SK-N-SH treated with all-trans-retinoic acid at 6 μM for 48 hours (cell line): ENCODE data around the gene ACTN4.
A peak's percentile ranks its signal among the peaks of the same experiment; 100 is the strongest.

Experiments
- ATAC-seq: fragments of 200-7000 bp; cut with Tn5 transposase; 3 replicates; pipeline ENCODE4 v1.9.1; 2020; ENCODE audit warnings: mild to moderate bottlenecking, moderate library complexity
- ARNTL ChIP-seq: fragments of 450-650 bp; formaldehyde crosslinking; IDR thresholded peaks from 2 replicates; pipeline ENCODE4 v1.5.0; 2020; ENCODE audit warnings: low read depth, mild to moderate bottlenecking, moderate library complexity, borderline replicate concordance
- ESRRG ChIP-seq: fragments of 250-450 bp; sonication (Bioruptor Pico); IDR thresholded peaks from 2 replicates; pipeline ENCODE4 v1.6.1; 2021; ENCODE audit warnings: mild to moderate bottlenecking
- GLIS3 ChIP-seq: fragments of 250-450 bp; sonication (Bioruptor Pico); IDR thresholded peaks from 2 replicates; pipeline ENCODE4 v1.5.0; 2020; ENCODE audit warnings: mild to moderate bottlenecking, moderate library complexity
- ISL1 ChIP-seq: fragments of 250-450 bp; sonication (Bioruptor Pico); IDR thresholded peaks from 2 replicates; pipeline ENCODE4 v2.1.2; 2022; ENCODE audit warnings: mild to moderate bottlenecking, moderate library complexity
- OSR1 ChIP-seq: fragments of 250-450 bp; sonication (Bioruptor Pico); IDR thresholded peaks from 2 replicates; pipeline ENCODE4 v1.8.0; 2022; ENCODE audit warnings: moderate library complexity, mild to moderate bottlenecking, inconsistent platforms
- PPARA ChIP-seq: fragments of 250-450 bp; sonication (Bioruptor Pico); IDR thresholded peaks from 2 replicates; pipeline ENCODE4 v1.5.0; 2020; ENCODE audit warnings: mild to moderate bottlenecking, borderline replicate concordance
- RARB ChIP-seq: fragments of 250-450 bp; sonication (Bioruptor Pico); IDR thresholded peaks from 2 replicates; pipeline ENCODE4 v1.8.0; 2021; ENCODE audit warnings: mild to moderate bottlenecking, moderate library complexity
- SNAI2 ChIP-seq: fragments of 250-450 bp; sonication (Bioruptor Pico); IDR thresholded peaks from 2 replicates; pipeline ENCODE4 v1.5.0; 2020; ENCODE audit warnings: mild to moderate bottlenecking, moderate library complexity
- TCF4 ChIP-seq: fragments of 250-450 bp; sonication (Bioruptor Pico); IDR thresholded peaks from 2 replicates; pipeline ENCODE4 v1.8.0; 2021; ENCODE audit warnings: mild to moderate bottlenecking, moderate library complexity, borderline replicate concordance
- TOX ChIP-seq: fragments of 250-450 bp; sonication (Bioruptor Pico); IDR thresholded peaks from 2 replicates; pipeline ENCODE4 v1.8.0; 2021; ENCODE audit warnings: mild to moderate bottlenecking, moderate library complexity, borderline replicate concordance
- ZFP3 ChIP-seq: fragments of 250-450 bp; sonication (Bioruptor Pico); IDR thresholded peaks from 2 replicates; pipeline ENCODE4 v1.5.0; 2020; ENCODE audit warnings: mild to moderate bottlenecking, moderate library complexity
- ZFP30 ChIP-seq: fragments of 450-650 bp; formaldehyde crosslinking; IDR thresholded peaks from 2 replicates; pipeline ENCODE4 v1.5.0; 2022; ENCODE audit warnings: mild to moderate bottlenecking, moderate library complexity
- ZNF565 ChIP-seq: fragments of 450-650 bp; formaldehyde crosslinking; conservative IDR thresholded peaks from 2 replicates; pipeline ENCODE4 v1.5.0; 2020; ENCODE audit warnings: low read depth, mild to moderate bottlenecking, moderate library complexity
- ZNF70 ChIP-seq: fragments of 450-650 bp; formaldehyde crosslinking; IDR thresholded peaks from 2 replicates; pipeline ENCODE4 v1.5.0; 2020; ENCODE audit warnings: mild to moderate bottlenecking, moderate library complexity
- TF ChIP-seq, protein P1 (sequence below): fragments of 250-450 bp; sonication (Bioruptor Pico); IDR thresholded peaks from 2 replicates; pipeline ENCODE4 v1.5.0; 2020; ENCODE audit warnings: mild to moderate bottlenecking, moderate library complexity
- TF ChIP-seq, protein P2 (sequence below): fragments of 250-450 bp; sonication (Bioruptor Pico); IDR thresholded peaks from 2 replicates; pipeline ENCODE4 v1.8.0; 2020; ENCODE audit warnings: mild to moderate bottlenecking, moderate library complexity, borderline replicate concordance
- TF ChIP-seq, protein P3 (sequence below): fragments of 250-450 bp; sonication (Bioruptor Pico); IDR thresholded peaks from 2 replicates; pipeline ENCODE4 v1.8.0; 2021; ENCODE audit warnings: low read depth, mild to moderate bottlenecking, moderate library complexity, borderline replicate concordance
- TF ChIP-seq, protein P4 (sequence below): fragments of 250-450 bp; sonication (Bioruptor Pico); IDR thresholded peaks from 2 replicates; pipeline ENCODE4 v1.5.1; 2021; ENCODE audit warnings: mild to moderate bottlenecking, moderate library complexity

ACTN4 gene

DNA sequence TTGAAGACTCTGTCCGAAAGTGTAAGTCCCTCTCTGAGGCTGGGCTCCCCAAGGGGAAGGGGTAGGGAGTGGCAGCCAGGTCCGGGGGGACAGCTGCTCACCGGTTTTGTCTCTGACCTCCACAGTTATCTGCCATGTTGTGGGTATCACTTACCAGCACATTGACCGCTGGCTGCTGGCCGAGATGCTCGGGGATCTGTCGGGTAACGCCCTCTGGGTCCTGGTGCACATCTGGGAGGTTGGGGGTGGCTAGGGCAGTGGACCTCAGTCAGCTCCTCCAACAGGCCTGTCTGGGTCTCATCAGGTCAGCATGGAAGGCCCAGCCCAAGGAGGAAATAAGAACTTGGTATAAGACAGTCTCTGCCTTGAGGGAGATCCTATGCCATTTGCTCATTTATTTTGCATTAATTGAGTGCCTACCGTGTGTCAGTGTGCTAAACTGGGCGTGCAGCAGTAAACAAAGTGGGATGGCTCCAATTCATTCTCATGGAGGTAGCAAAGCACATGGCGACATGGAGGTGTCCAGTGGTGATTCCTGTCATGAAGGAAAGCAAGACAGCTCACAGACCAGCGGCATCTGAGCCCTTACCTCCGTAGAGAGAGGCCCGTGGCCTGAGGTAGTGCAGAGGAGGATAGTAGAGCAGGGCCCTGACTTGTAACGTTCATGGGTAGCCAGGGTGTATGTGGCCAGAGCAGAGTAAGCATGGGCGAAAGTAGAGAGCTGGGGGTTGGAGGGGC is 14.8 kb upstream of the ACTN4 start:
- TF ChIP-seq RARB (CRISPR knock-in tag) (no peak), ZFP30 (CRISPR knock-in tag) (no peak)
- TF ChIP-seq, protein P1, sequence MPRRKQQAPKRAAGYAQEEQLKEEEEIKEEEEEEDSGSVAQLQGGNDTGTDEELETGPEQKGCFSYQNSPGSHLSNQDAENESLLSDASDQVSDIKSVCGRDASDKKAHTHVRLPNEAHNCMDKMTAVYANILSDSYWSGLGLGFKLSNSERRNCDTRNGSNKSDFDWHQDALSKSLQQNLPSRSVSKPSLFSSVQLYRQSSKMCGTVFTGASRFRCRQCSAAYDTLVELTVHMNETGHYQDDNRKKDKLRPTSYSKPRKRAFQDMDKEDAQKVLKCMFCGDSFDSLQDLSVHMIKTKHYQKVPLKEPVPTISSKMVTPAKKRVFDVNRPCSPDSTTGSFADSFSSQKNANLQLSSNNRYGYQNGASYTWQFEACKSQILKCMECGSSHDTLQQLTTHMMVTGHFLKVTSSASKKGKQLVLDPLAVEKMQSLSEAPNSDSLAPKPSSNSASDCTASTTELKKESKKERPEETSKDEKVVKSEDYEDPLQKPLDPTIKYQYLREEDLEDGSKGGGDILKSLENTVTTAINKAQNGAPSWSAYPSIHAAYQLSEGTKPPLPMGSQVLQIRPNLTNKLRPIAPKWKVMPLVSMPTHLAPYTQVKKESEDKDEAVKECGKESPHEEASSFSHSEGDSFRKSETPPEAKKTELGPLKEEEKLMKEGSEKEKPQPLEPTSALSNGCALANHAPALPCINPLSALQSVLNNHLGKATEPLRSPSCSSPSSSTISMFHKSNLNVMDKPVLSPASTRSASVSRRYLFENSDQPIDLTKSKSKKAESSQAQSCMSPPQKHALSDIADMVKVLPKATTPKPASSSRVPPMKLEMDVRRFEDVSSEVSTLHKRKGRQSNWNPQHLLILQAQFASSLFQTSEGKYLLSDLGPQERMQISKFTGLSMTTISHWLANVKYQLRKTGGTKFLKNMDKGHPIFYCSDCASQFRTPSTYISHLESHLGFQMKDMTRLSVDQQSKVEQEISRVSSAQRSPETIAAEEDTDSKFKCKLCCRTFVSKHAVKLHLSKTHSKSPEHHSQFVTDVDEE (CRISPR knock-in tag), result no peak
- no peak for ATAC-seq

DNA sequence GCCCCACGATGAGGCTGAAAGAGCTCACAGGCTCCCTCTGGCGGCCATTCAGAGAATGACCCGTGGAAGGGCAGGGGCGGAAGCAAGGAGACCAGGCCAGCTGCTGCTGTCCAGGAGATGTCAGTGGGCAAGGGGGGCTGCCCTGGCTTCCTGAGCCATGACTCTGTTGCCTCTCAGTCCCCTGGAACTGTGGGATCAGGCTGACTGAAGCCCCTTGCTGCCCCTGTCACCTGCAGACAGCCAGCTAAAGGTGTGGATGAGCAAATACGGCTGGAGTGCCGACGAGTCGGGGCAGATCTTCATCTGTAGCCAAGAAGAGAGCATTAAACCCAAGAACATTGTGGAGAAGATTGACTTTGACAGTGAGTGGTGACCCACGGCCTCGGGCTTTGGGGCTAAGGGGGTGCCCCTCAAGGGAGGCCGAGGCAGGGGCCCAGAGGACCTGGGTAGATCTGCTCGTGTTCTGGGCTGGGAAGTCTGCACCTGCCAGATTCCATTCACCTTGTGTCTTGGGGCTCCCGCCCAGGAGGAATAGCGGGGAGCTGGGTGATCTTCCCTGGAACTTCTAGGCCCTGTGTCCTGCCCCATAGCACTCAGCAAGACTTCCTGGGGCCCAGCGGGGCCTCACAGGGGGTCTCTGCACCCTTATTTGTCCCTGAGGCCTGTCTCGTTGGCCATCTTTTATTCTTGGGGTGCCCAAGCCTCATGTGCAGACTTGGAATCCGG is 12.5 kb upstream of the ACTN4 start:
- ATAC-seq, result peak; percentile 80
- TF ChIP-seq, protein P1 (CRISPR knock-in tag), result no peak
- TF ChIP-seq, protein P2, sequence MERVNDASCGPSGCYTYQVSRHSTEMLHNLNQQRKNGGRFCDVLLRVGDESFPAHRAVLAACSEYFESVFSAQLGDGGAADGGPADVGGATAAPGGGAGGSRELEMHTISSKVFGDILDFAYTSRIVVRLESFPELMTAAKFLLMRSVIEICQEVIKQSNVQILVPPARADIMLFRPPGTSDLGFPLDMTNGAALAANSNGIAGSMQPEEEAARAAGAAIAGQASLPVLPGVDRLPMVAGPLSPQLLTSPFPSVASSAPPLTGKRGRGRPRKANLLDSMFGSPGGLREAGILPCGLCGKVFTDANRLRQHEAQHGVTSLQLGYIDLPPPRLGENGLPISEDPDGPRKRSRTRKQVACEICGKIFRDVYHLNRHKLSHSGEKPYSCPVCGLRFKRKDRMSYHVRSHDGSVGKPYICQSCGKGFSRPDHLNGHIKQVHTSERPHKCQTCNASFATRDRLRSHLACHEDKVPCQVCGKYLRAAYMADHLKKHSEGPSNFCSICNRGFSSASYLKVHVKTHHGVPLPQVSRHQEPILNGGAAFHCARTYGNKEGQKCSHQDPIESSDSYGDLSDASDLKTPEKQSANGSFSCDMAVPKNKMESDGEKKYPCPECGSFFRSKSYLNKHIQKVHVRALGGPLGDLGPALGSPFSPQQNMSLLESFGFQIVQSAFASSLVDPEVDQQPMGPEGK (CRISPR knock-in tag), result no peak
- TF ChIP-seq ZNF565 (CRISPR knock-in tag), result no peak
- no peak for TF ChIP-seq ESRRG (CRISPR knock-in tag)
- TF ChIP-seq TOX (CRISPR knock-in tag), result no peak
- TF ChIP-seq GLIS3 (CRISPR knock-in tag), result no peak
- no peak for TF ChIP-seq PPARA (CRISPR knock-in tag)
- TF ChIP-seq OSR1 (CRISPR knock-in tag), result no peak
- TF ChIP-seq ISL1 (CRISPR knock-in tag), result no peak
- no peak for TF ChIP-seq SNAI2 (CRISPR knock-in tag)
- TF ChIP-seq, protein P3, sequence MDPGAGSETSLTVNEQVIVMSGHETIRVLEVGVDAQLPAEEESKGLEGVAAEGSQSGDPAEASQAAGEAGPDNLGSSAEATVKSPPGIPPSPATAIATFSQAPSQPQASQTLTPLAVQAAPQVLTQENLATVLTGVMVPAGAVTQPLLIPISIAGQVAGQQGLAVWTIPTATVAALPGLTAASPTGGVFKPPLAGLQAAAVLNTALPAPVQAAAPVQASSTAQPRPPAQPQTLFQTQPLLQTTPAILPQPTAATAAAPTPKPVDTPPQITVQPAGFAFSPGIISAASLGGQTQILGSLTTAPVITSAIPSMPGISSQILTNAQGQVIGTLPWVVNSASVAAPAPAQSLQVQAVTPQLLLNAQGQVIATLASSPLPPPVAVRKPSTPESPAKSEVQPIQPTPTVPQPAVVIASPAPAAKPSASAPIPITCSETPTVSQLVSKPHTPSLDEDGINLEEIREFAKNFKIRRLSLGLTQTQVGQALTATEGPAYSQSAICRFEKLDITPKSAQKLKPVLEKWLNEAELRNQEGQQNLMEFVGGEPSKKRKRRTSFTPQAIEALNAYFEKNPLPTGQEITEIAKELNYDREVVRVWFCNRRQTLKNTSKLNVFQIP (CRISPR knock-in tag), result no peak
- TF ChIP-seq ARNTL (CRISPR knock-in tag), result no peak

DNA sequence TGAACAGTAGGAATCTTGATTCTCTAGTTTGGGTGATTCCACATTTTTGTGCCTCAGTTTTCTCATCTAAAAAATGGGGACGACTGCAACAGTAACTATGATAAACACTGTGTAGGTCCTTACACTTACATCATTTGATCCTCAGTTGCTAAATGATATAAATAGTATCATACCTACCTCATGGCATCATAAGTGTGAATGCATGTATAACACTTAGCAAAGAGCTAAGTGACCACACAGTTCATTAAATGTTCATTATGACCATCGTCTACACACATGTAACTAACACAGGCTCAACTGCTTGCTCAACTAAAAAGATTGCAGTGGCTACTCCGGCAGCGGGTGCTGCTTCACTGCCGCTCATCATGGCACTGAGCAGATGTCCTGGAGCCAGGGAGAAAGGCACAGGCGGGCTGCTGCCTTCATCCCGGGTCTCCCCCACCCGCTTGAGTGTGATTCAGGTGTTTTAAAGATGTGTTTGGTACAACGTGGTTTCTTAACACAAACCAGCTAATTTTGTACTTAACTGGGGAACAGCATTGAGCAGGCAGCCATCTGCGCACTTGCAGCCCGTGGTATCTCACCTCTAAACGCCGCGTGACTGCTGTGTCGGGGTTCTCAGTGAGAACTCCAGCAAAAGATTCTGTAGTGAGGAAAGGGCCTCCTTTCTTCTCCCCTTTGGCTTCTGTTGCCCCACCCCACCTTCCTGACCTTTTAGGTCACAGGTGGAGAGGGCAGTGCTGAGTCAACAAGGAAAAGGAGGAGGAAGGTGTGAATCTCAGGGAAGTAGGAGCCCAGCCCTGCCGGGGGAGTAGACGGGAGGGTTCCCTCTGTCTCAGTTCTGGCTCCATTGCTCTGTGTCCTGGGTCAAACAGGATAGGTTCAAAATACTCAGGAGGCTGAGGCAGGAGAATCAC is 11.7 kb upstream of the ACTN4 start:
- no peak for ATAC-seq
- TF ChIP-seq PPARA (CRISPR knock-in tag) (no peak), ZFP3 (no peak), ARNTL (CRISPR knock-in tag) (no peak), ZNF70 (CRISPR knock-in tag) (no peak), TCF4 (no peak)
- TF ChIP-seq, protein P2 (CRISPR knock-in tag), result no peak
- TF ChIP-seq, protein P4, sequence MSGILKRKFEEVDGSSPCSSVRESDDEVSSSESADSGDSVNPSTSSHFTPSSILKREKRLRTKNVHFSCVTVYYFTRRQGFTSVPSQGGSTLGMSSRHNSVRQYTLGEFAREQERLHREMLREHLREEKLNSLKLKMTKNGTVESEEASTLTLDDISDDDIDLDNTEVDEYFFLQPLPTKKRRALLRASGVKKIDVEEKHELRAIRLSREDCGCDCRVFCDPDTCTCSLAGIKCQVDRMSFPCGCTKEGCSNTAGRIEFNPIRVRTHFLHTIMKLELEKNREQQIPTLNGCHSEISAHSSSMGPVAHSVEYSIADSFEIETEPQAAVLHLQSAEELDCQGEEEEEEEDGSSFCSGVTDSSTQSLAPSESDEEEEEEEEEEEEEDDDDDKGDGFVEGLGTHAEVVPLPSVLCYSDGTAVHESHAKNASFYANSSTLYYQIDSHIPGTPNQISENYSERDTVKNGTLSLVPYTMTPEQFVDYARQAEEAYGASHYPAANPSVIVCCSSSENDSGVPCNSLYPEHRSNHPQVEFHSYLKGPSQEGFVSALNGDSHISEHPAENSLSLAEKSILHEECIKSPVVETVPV (CRISPR knock-in tag), result no peak
- TF ChIP-seq, protein P1 (CRISPR knock-in tag), result no peak
